IPS DF 6.9 (cell line): ENCODE results near the gene ADGRF1.

Source experiments
- DNase-seq: peaks from one replicate; pipeline ENCODE4 v3.0.0-alpha.2; 2013; ENCODE audit warnings: low read depth, low spot score
- H3K27ac ChIP-seq: one replicate; pipeline ENCODE4 v1.5.1; 2013; ENCODE audit warnings: low read length, control low read depth
- H3K27me3 ChIP-seq: 2 replicates; pipeline ENCODE4 v1.6.1; 2013; ENCODE audit warnings: mild to moderate bottlenecking, low read length; ENCODE audit not compliant: control insufficient read depth, insufficient read depth
- H3K36me3 ChIP-seq: 2 replicates; pipeline ENCODE4 v1.6.1; 2013; ENCODE audit warnings: low read length; ENCODE audit not compliant: control insufficient read depth, insufficient read depth
- H3K4me1 ChIP-seq: 2 replicates; pipeline ENCODE4 v1.6.1; 2013; ENCODE audit warnings: low read length; ENCODE audit not compliant: control insufficient read depth, insufficient read depth
- H3K4me3 ChIP-seq: 2 replicates; pipeline ENCODE4 v1.5.1; 2013; ENCODE audit warnings: mild to moderate bottlenecking, low read length
- H3K9me3 ChIP-seq: 2 replicates; pipeline ENCODE4 v1.6.1; 2013; ENCODE audit warnings: low read length, inconsistent platforms; ENCODE audit not compliant: control insufficient read depth, insufficient read depth
- WGBS: extraction: QIAGEN DNeasy Blood & Tissue Kit; methylation state at CpG from one replicate; pipeline ENCODE4 v1.1.7; 2013; ENCODE audit warnings: mixed read lengths, missing lambda C conversion rate; ENCODE audit not compliant: insufficient read length, insufficient coverage; 5-methylcytosine and 5-hydroxymethylcytosine counted together

The ADGRF1 gene

DNA sequence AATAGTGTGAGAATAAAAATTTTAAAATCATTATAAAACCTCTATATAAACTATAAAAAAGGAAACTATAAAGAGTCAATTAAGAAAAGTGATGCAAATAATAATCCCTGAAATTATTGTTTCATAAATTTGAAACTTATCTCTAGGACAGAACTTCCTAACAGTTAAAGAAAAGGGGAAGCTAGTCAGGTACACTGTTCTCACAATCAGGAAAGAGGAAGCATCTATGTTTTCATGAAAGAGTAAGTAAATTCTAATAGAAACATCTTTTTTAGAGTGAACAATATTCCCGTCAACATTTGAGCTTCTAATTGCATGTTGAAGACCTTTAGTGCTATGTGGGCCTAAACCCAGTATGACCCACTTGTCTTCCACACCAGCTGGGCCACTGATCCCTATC, 1.2 kb upstream of the ADGRF1 start:
- no CpG with 5 or more reads among the region's 1 CpG for WGBS
- Histone ChIP-seq H3K9me3 (no peaks in the 10 kb centered on the region), H3K27ac (no peak overlapping the region), H3K4me1 (peaks cover 1% of the 10 kb centered on the region), H3K36me3 (no peaks in the 10 kb centered on the region), H3K27me3 (no peaks in the 10 kb centered on the region), H3K4me3 (no peak overlapping the region)
- DNase-seq = no peak

- Histone ChIP-seq H3K4me3 (no peak overlapping the region), H3K27me3 (no peaks in the 10 kb centered on the region), H3K9me3 (no peaks in the 10 kb centered on the region), H3K36me3 (no peaks in the 10 kb centered on the region), H3K4me1 (no peaks in the 10 kb centered on the region; the same call in 1 of the 2 replicates), H3K27ac (no peak overlapping the region)
- DNase-seq = no peak
- no CpG with 5 or more reads among the region's 2 CpGs for WGBS
These were observed 391 bp downstream of the ADGRF1 start for GRCh38 chr6:47041741-47042140.

GRCh38 chr6:47034926-47035325, 7.2 kb downstream of the ADGRF1 start:
- no peak overlapping the region for H3K27ac ChIP-seq
- no CpG with 5 or more reads among the region's 6 CpGs for WGBS
- H3K27me3 ChIP-seq = no peaks in the 10 kb centered on the region
- no peak for DNase-seq
- no peaks in the 10 kb centered on the region; the same call in 1 of the 2 replicates for H3K4me1 ChIP-seq
- H3K4me3 ChIP-seq = no peak overlapping the region
- H3K9me3 ChIP-seq = no peaks in the 10 kb centered on the region
- H3K36me3 ChIP-seq = no peaks in the 10 kb centered on the region

DNA sequence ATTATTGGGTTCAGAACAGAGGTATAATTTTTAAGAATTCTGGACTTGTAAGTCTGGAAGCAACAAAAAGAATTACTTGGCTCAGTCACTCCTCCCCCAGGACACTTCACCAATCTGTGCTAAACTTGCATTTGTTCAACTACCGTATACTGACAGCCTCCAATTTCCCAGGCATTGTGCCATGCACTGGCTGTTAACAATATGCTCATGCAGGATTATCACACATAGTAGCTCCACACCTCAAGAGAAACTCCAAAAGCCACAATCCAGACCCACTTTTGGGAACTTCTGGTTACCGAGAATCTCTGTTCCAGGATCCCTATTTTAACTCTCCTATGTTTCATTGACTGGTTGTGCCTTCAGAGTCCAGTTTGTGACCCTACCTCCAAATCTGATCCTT, 7.7 kb downstream of the ADGRF1 start:
- H3K9me3 ChIP-seq = no peaks in the 10 kb centered on the region
- no peaks in the 10 kb centered on the region for H3K27me3 ChIP-seq
- H3K4me3 ChIP-seq = no peak overlapping the region
- WGBS = no CpG with 5 or more reads among the region's 2 CpGs
- H3K27ac ChIP-seq = no peak overlapping the region
- DNase-seq = no peak
- H3K4me1 ChIP-seq = no peaks in the 10 kb centered on the region; the same call in 1 of the 2 replicates
- no peaks in the 10 kb centered on the region for H3K36me3 ChIP-seq

DNA sequence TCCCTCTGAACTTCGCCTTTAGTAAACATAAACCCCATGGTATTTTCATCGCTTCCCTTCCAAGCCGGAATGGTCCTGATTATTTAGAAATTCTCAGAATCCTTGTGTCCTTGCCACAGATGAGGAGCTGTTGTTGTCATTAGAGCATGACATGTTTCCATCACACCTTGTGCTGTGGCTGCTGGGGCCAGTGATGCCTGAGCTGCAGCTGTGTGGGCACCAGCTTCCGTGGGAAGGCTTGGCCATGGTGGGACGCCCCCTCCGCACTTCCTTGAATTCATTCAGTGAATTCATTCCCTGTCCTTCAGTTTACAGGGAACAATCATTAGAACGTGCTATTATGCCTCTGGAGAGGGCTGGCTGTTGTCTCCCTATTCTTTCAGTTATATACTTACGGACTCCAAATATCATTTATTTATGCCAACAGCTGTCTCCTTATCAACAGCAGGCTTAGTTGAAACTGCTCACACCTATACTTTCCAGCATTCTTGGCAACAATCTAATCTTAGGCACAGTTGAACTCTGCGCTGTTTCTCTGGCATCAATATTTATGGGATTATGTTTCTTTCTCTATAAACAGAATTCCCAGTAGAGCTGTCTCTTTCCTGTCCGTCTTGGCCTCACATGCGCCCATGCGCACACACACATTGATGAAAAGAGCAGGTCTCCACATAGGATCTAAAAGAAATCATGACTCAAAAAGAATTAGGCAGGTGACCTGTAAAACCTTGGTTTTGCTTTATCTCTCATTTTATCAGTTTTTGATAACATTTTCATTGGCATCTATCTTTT, 9.0 kb downstream of the ADGRF1 start:
- no peak for DNase-seq
- H3K27ac ChIP-seq = no peak overlapping the region
- WGBS = no CpG with 5 or more reads among the region's 12 CpGs

DNA sequence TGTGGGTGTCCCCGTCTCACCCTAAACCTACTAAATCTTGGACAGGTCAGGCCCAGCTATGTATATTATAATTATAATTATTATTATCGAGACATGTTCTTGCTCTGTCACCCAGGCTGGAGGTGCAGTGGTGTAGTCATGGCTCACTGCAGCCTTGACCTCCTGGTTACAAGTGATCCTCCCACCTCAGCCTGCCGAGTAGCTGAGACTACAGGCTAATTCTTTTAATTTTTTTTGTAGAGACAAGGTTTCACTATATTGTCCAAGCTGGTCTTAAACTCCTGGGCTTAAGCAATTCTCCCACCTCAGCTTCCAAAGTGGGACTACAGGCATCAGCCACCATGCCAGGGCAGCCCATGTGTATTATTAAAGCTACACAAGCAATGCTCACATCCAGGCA, 10.5 kb downstream of the ADGRF1 start:
- Histone ChIP-seq H3K4me3 (no peak overlapping the region), H3K27me3 (no peaks in the 10 kb centered on the region), H3K9me3 (no peaks in the 10 kb centered on the region), H3K4me1 (no peaks in the 10 kb centered on the region; the same call in 1 of the 2 replicates), H3K36me3 (no peaks in the 10 kb centered on the region), H3K27ac (no peak overlapping the region)
- no peak for DNase-seq
- no CpG with 5 or more reads among the region's 3 CpGs for WGBS

More for the DNA sequence above, 9.0 kb downstream of the ADGRF1 start:
- no peaks in the 10 kb centered on the region for H3K27me3 ChIP-seq
- no peak overlapping the region for H3K4me3 ChIP-seq
- no peaks in the 10 kb centered on the region for H3K36me3 ChIP-seq
- no peaks in the 10 kb centered on the region for H3K9me3 ChIP-seq
- no peaks in the 10 kb centered on the region; the same call in 1 of the 2 replicates for H3K4me1 ChIP-seq

DNA sequence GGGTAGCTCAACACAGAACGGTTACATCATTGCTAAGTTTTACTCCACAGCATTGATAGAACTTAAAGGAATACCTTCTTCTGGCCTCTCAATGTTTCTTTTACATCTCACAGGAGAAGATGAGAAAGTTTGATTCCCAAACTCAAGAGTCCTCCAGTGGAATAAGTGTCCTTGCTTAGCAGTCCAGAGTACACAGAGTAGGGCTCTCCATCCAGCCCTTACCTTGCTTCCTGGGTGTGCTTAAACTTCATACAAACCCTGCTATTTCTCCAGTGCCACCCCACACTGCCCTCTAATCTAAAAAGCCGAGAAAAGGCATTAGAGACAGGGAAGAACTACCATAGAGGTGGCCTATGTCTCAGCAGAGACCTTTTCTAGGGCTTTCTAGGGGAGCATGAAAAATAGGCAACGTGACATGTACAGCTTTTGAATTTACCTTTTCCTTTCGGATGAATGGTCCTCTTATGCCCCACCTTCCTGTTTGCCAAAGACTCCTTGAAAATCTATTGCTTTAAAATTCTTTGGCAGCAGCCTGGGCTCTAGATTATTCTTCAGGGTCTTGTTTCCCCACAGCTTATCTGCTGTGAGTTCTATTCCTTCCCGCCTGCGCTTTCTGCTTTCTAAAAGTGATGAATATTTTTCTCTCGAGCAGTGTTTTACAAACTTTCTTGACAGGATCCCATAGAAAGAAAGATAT, 12.1 kb downstream of the ADGRF1 start:
- no peaks in the 10 kb centered on the region for H3K27me3 ChIP-seq
- H3K27ac ChIP-seq = no peak overlapping the region
- no CpG with 5 or more reads among the region's 7 CpGs for WGBS
- H3K4me3 ChIP-seq = no peak overlapping the region
- no peak for DNase-seq
- no peaks in the 10 kb centered on the region for H3K9me3 ChIP-seq
- H3K4me1 ChIP-seq = no peaks in the 10 kb centered on the region; the same call in 1 of the 2 replicates
- no peaks in the 10 kb centered on the region for H3K36me3 ChIP-seq

DNA sequence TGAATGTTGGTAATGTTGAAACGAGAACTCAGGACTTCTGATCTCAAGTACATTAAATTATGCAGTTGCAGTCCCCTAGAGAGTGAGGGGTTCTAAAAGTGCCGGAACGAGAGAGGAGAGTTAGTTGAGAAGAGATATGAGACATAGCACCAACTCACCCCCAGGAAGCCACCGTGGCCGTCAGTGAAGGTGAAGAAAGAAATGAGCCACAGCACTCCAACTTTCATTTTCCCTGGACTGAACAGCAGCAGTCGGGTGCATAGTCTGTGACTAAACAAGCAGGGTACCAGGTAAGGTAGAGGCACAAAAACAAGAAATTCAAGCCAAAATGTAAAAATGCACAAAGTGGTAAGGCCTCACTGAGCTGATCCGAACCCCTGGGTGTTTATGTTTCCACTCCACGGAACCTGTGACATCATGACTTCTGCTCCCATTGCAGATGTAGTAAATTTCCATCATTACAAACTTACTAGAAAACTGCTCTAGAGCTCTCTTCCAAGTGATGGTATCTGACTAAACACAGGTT, 13.2 kb downstream of the ADGRF1 start:
- no peak overlapping the region for H3K4me3 ChIP-seq
- no peaks in the 10 kb centered on the region for H3K27me3 ChIP-seq
- no peaks in the 10 kb centered on the region for H3K36me3 ChIP-seq
- no peak overlapping the region for H3K27ac ChIP-seq
- no peaks in the 10 kb centered on the region for H3K9me3 ChIP-seq
- DNase-seq = no peak
- no peaks in the 10 kb centered on the region for H3K4me1 ChIP-seq
- no CpG with 5 or more reads among the region's 8 CpGs for WGBS

DNA sequence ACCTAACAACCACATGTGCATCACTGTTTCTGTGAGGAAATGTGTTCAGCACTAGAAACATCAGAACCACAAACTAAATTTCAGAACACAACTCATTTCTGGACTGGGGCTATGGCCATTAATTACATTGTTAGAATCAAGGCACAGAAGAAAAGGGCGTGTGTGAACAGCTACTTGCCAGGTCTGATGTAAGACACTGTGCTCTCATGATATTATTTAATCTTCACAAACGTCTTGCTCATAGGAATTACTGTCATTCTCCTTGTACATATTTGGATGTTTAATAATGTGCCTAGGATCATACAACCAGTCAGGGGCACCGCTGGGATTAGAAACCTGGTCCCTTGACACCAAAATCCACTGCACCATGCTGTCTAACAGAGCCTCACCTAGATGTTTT, 14.8 kb downstream of the ADGRF1 start:
- no peaks in the 10 kb centered on the region for H3K4me1 ChIP-seq
- no peak overlapping the region for H3K27ac ChIP-seq
- H3K36me3 ChIP-seq = no peaks in the 10 kb centered on the region
- H3K9me3 ChIP-seq = no peaks in the 10 kb centered on the region
- WGBS = no CpG with 5 or more reads among the region's 3 CpGs
- no peak for DNase-seq
- no peak overlapping the region for H3K4me3 ChIP-seq
- H3K27me3 ChIP-seq = no peaks in the 10 kb centered on the region

DNA sequence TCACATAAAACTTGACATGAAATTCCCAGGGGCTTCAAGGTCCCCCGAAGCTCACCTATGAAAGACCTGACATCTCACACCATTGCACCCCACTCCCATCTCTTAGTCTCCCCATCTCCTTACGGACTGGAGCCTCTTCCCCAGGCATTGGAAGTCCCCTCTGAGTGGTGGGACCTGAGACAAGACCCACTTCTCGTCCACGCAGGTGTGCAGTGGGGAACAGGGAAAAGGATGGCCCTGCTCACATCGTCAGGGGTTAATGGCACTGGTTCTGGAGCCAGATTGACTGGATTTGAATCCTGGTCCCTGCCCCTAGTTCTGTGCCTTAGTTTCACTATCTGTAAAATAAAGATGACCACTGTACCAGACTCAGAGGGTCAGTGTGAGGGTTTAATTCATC, 15.5 kb downstream of the ADGRF1 start:
- Histone ChIP-seq H3K9me3 (no peaks in the 10 kb centered on the region), H3K4me1 (no peaks in the 10 kb centered on the region), H3K27ac (no peak overlapping the region), H3K4me3 (no peak overlapping the region), H3K27me3 (no peaks in the 10 kb centered on the region), H3K36me3 (no peaks in the 10 kb centered on the region)
- WGBS = no CpG with 5 or more reads among the region's 5 CpGs
- no peak for DNase-seq
